HCT116 (cell line): ENCODE measurements around the gene YWHAB. TPM values are rescaled to one million over a fixed set of nuclear protein-coding genes. Genes with fewer than 3 reads are reported as not detected.

Source experiments
- ATAC-seq: fragments of 200-7000 bp; cut with Tn5 transposase; 2 replicates; pipeline ENCODE4 v1.9.1; 2020; ENCODE audit warnings: mild to moderate bottlenecking, moderate library complexity
- BruUV-seq: library from RNA; stranded (reverse); fragments of 400-500 nt; replicated peaks from 2 replicates; lab custom pipeline; 2021; lab: Mats Ljungman, UMichigan
- CTCF ChIA-PET: fragments of 300-600 bp; sonication (Branson Sonifier 250); formaldehyde crosslinking; loops from one replicate; lab custom pipeline; 2021; ENCODE audit warnings: antibody characterized with exemption; lab: Charles Lee
- POLR2A ChIA-PET: fragments of 300-600, 350-600 bp; sonication (Branson Sonifier 250); formaldehyde crosslinking; loops from one replicate; lab custom pipeline; 2021; ENCODE audit warnings: antibody characterized with exemption; lab: Charles Lee
- RAD21 ChIA-PET, 2 experiments: fragments of 300-600 bp; sonication (Branson Sonifier 250); formaldehyde crosslinking; loops; one replicate each; lab custom pipeline; 2023; ENCODE audit warnings: low total read pairs in 2 of 2; ENCODE audit not compliant: uncharacterized antibody in 2 of 2, unreplicated experiment in 2 of 2, low non-redundant PET in 1 of 2; lab: Charles Lee
- DNase-seq: peaks from one replicate; pipeline ENCODE4 v3.0.0-alpha.2; 2010; ENCODE audit warnings: low read depth, low spot score
- H2AFZ ChIP-seq: fragments of 200-600 bp; shearing (Covaris generic), sonication (generic); 2 replicates; pipeline ENCODE4 v1.6.1; 2017; ENCODE audit warnings: low read depth, mixed run types, mixed read lengths, antibody characterized with exemption, low read length; ENCODE audit not compliant: poor library complexity, severe bottlenecking
- H3K27ac ChIP-seq: 2 replicates; pipeline ENCODE4 v1.5.1; 2012; ENCODE audit warnings: low read depth, low read length
- H3K27me3 ChIP-seq: fragments of 200-600 bp; sonication (generic); 2 replicates; pipeline ENCODE4 v1.6.1; 2016; ENCODE audit warnings: mixed run types, low read length, mixed read lengths; ENCODE audit not compliant: insufficient read depth
- H3K36me3 ChIP-seq, 2 experiments: fragments of 200-500 bp in 1 of 2; fragments of 200-600 bp in 1 of 2; sonication (Bioruptor generic) in 1 of 2; sonication (generic) in 1 of 2; 2 replicates each; pipeline versions ENCODE4 v1.5.1 to v1.6.1; 2014 to 2016; ENCODE audit warnings: low read length in 2 of 2, inconsistent platforms in 1 of 2, mixed read lengths in 1 of 2, mixed run types in 1 of 2; ENCODE audit not compliant: insufficient read depth in 2 of 2, control insufficient read depth in 1 of 2
- H3K4me1 ChIP-seq, 2 experiments: fragments of 200-600 bp in 1 of 2; sonication (generic) in 1 of 2; 2 replicates each; pipeline versions ENCODE4 v1.5.1 to v1.6.1; 2012 to 2017; ENCODE audit warnings: low read length in 2 of 2, inconsistent platforms in 1 of 2, mild to moderate bottlenecking in 1 of 2, mixed read lengths in 1 of 2, mixed run types in 1 of 2, moderate library complexity in 1 of 2; ENCODE audit not compliant: insufficient read depth in 2 of 2, control insufficient read depth in 1 of 2
- H3K4me2 ChIP-seq: fragments of 200-600 bp; sonication (generic); 2 replicates; pipeline ENCODE4 v1.6.1; 2017; ENCODE audit warnings: mixed run types, low read length, mixed read lengths
- H3K4me3 ChIP-seq, 2 experiments: fragments of 200-600 bp in 1 of 2; sonication (generic) in 1 of 2; replicated peaks in 1 of 2; 2 replicates each; pipeline ENCODE4 v1.5.1; 2011 to 2016; ENCODE audit warnings: low read length in 2 of 2, control low read depth in 1 of 2, low read depth in 1 of 2, mild to moderate bottlenecking in 1 of 2, mixed read lengths in 1 of 2, mixed run types in 1 of 2
- H3K79me2 ChIP-seq: fragments of 200-600 bp; sonication (generic); 2 replicates; pipeline ENCODE4 v1.6.1; 2017; ENCODE audit warnings: mild to moderate bottlenecking, mixed run types, low read length, moderate library complexity, mixed read lengths; ENCODE audit not compliant: insufficient read depth
- H3K9ac ChIP-seq: fragments of 200-600 bp; sonication (generic); 2 replicates; pipeline ENCODE4 v1.6.1; 2016; ENCODE audit warnings: low read length, mixed read lengths
- H3K9me2 ChIP-seq: fragments of 200-600 bp; sonication (generic), shearing (Covaris generic); 2 replicates; pipeline ENCODE4 v1.6.1; 2017; ENCODE audit warnings: mixed run types, mild to moderate bottlenecking, moderate library complexity; ENCODE audit not compliant: insufficient read depth
- H3K9me3 ChIP-seq, 2 experiments: fragments of 200-500 bp in 1 of 2; fragments of 200-600 bp in 1 of 2; sonication (Bioruptor generic) in 1 of 2; sonication (generic) in 1 of 2; 2 replicates each; pipeline ENCODE4 v1.6.1; 2014 to 2017; ENCODE audit warnings: low read length in 2 of 2, mixed read lengths in 2 of 2, inconsistent platforms in 1 of 2, low read depth in 1 of 2, mild to moderate bottlenecking in 1 of 2, mixed run types in 1 of 2, moderate library complexity in 1 of 2; ENCODE audit not compliant: control insufficient read depth in 1 of 2, insufficient read depth in 1 of 2
- H4K20me1 ChIP-seq: fragments of 200-600 bp; sonication (generic), shearing (Covaris generic); 2 replicates; pipeline ENCODE4 v1.6.1; 2017; ENCODE audit warnings: mixed run types, mild to moderate bottlenecking, moderate library complexity; ENCODE audit not compliant: insufficient read depth
- EGR1 ChIP-seq: IDR thresholded peaks from 2 replicates; pipeline ENCODE4 v1.6.1; 2012; ENCODE audit warnings: low read depth
- EZH2 ChIP-seq: fragments of 200-600 bp; sonication (generic); IDR thresholded peaks from 2 replicates; pipeline ENCODE4 v1.6.1; 2017; ENCODE audit warnings: antibody characterized with exemption, mixed run types
- EZH2phosphoT487 ChIP-seq: fragments of 200-600 bp; IDR thresholded peaks from 2 replicates; pipeline ENCODE4 v1.6.1; 2018; ENCODE audit warnings: antibody characterized with exemption, borderline replicate concordance
- SP1 ChIP-seq: IDR thresholded peaks from 2 replicates; pipeline ENCODE4 v1.6.1; 2012; ENCODE audit warnings: low read depth
- SRF ChIP-seq: IDR thresholded peaks from 2 replicates; pipeline ENCODE4 v1.6.1; 2012; ENCODE audit warnings: low read depth
- TCF7L2 ChIP-seq: IDR thresholded peaks from 2 replicates; pipeline ENCODE4 v1.7.0; 2011; ENCODE audit warnings: borderline replicate concordance, inconsistent platforms; ENCODE audit not compliant: insufficient read depth, insufficient read length; ENCODE audit errors: extremely low read depth
- YY1 ChIP-seq: IDR thresholded peaks from 2 replicates; pipeline ENCODE4 v1.6.1; 2011; ENCODE audit warnings: low read length, low read depth, moderate library complexity, mild to moderate bottlenecking; ENCODE audit not compliant: insufficient replicate concordance; ENCODE audit errors: extremely low read depth
- ZNF274 ChIP-seq: fragments of 200-500 bp; sonication (Bioruptor generic); IDR thresholded peaks from 2 replicates; pipeline ENCODE4 v1.6.1; 2014; ENCODE audit warnings: mild to moderate bottlenecking, low read depth, low read length, inconsistent platforms
- intact Hi-C: fragments of 100-400 bp; cut with micrococcal nuclease; formaldehyde crosslinking; loops from 2 replicates; pipeline ENCODE4 v1.10.0; 2022
- total RNA-seq: library from RNA; stranded (reverse); gene quantifications from one replicate; pipeline ENCODE4 v1.2.1, GENCODE V29; 2021; ENCODE audit not compliant: unreplicated experiment
- TF ChIP-seq, protein P1 (sequence below): IDR thresholded peaks from 2 replicates; pipeline ENCODE4 v1.6.1; 2012; ENCODE audit warnings: low read depth
- TF ChIP-seq, protein P2 (sequence below): IDR thresholded peaks from 2 replicates; pipeline ENCODE4 v1.6.1; 2012
- TF ChIP-seq, protein P3 (sequence below): IDR thresholded peaks from 2 replicates; pipeline ENCODE4 v1.6.1; 2011; ENCODE audit warnings: mild to moderate bottlenecking, low read length, moderate library complexity; ENCODE audit not compliant: insufficient replicate concordance; ENCODE audit errors: extremely low read depth

Gene YWHAB
- total RNA-seq, 1 experiment from 2014 or later: 200 TPM

DNA sequence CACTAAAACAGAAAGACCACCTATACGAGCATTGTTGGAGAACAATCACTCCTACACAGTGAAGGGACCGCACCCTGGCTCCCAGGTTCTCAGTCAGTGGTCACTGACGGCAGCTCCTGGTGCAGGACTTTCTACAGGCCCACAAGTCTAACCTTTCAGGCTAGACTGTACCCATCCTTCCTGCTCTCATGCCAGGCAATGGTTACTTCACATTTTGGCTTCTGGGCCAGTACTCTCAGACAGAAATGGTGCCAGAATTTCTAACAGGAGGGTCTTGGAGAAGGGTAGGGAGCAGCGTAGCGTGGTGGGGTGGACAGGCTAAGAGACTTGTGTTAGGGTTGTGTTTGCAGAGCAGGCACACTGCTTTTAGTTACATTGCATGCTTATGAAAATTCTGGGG lies 62.6 kb downstream of the YWHAB start:
- no peaks in the 10 kb centered on the region for H3K9me2 ChIP-seq
- no peak overlapping the region for H3K4me2 ChIP-seq
- H2AFZ ChIP-seq: no peak overlapping the region
- peaks cover 52 to 71% of the 10 kb centered on the region in 2 experiments; a peak in 3 of 4 replicates for H3K36me3 ChIP-seq
- ChIA-PET RAD21 (no interaction called here), POLR2A (interaction anchor here (0.9 to 1.9 kb wide), 2 partner anchors 12 to 19 kb away, joined by 3 to 5 read pairs; partner anchors contain the start of gene TOMM34), CTCF (interaction anchor here (1.7 kb wide), 1 partner anchor 148 kb away, joined by 6 read pairs; no protein-coding TSS in a partner anchor)
- no peak for ATAC-seq
- no peak for DNase-seq
- H3K79me2 ChIP-seq: peaks cover 3% of the 10 kb centered on the region; the same call in 1 of the 2 replicates
- H3K27ac ChIP-seq: no peak overlapping the region
- H3K4me3 ChIP-seq: no peak overlapping the region
- H4K20me1 ChIP-seq: no peaks in the 10 kb centered on the region; the same call in 1 of the 2 replicates
- intact Hi-C loops: no loop called here
- H3K9me3 ChIP-seq: no peaks in the 10 kb centered on the region
- no TSS peak for BruUV-seq
- TF ChIP-seq EGR1 (no peak), SRF (no peak), SP1 (no peak), EZH2 (no peak), EZH2phosphoT487 (no peak), ZNF274 (no peak), YY1 (no peak), TCF7L2 (no peak)
- TF ChIP-seq, protein P1, sequence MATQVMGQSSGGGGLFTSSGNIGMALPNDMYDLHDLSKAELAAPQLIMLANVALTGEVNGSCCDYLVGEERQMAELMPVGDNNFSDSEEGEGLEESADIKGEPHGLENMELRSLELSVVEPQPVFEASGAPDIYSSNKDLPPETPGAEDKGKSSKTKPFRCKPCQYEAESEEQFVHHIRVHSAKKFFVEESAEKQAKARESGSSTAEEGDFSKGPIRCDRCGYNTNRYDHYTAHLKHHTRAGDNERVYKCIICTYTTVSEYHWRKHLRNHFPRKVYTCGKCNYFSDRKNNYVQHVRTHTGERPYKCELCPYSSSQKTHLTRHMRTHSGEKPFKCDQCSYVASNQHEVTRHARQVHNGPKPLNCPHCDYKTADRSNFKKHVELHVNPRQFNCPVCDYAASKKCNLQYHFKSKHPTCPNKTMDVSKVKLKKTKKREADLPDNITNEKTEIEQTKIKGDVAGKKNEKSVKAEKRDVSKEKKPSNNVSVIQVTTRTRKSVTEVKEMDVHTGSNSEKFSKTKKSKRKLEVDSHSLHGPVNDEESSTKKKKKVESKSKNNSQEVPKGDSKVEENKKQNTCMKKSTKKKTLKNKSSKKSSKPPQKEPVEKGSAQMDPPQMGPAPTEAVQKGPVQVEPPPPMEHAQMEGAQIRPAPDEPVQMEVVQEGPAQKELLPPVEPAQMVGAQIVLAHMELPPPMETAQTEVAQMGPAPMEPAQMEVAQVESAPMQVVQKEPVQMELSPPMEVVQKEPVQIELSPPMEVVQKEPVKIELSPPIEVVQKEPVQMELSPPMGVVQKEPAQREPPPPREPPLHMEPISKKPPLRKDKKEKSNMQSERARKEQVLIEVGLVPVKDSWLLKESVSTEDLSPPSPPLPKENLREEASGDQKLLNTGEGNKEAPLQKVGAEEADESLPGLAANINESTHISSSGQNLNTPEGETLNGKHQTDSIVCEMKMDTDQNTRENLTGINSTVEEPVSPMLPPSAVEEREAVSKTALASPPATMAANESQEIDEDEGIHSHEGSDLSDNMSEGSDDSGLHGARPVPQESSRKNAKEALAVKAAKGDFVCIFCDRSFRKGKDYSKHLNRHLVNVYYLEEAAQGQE: no peak
- TF ChIP-seq, protein P2, sequence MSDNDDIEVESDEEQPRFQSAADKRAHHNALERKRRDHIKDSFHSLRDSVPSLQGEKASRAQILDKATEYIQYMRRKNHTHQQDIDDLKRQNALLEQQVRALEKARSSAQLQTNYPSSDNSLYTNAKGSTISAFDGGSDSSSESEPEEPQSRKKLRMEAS: no peak
- TF ChIP-seq, protein P3, sequence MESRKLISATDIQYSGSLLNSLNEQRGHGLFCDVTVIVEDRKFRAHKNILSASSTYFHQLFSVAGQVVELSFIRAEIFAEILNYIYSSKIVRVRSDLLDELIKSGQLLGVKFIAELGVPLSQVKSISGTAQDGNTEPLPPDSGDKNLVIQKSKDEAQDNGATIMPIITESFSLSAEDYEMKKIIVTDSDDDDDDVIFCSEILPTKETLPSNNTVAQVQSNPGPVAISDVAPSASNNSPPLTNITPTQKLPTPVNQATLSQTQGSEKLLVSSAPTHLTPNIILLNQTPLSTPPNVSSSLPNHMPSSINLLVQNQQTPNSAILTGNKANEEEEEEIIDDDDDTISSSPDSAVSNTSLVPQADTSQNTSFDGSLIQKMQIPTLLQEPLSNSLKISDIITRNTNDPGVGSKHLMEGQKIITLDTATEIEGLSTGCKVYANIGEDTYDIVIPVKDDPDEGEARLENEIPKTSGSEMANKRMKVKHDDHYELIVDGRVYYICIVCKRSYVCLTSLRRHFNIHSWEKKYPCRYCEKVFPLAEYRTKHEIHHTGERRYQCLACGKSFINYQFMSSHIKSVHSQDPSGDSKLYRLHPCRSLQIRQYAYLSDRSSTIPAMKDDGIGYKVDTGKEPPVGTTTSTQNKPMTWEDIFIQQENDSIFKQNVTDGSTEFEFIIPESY: no peak
- no peaks in the 10 kb centered on the region for H3K4me1 ChIP-seq
- no peak overlapping the region for H3K9ac ChIP-seq
- no peaks in the 10 kb centered on the region for H3K27me3 ChIP-seq
